Neural progenitor cell (in vitro differentiated cells): ENCODE results near the gene DHRS13. TPM values are rescaled to one million over a fixed set of nuclear protein-coding genes. Genes with fewer than 3 reads are reported as not detected.

Experiments
- DNase-seq: peaks from one replicate; pipeline ENCODE4 v3.0.0-alpha.2; 2016; ENCODE audit warnings: low spot score
- H2AFZ ChIP-seq: fragments of 200-600 bp; sonication (generic); replicated peaks from 2 replicates; pipeline ENCODE4 v1.6.1; 2016; ENCODE audit warnings: antibody characterized with exemption
- H3F3A ChIP-seq: fragments of 200-600 bp; sonication (generic); 2 replicates; pipeline ENCODE4 v1.6.1; 2016; ENCODE audit warnings: antibody characterized with exemption, low read depth
- H3K27ac ChIP-seq: fragments of 200-600 bp; sonication (generic); 2 replicates; pipeline ENCODE4 v1.5.1; 2016; ENCODE audit warnings: mild to moderate bottlenecking
- H3K27me3 ChIP-seq: fragments of 200-600 bp; sonication (generic); 2 replicates; pipeline ENCODE4 v1.6.1; 2016; ENCODE audit warnings: mild to moderate bottlenecking, moderate library complexity
- H3K36me3 ChIP-seq: fragments of 200-600 bp; sonication (generic); 2 replicates; pipeline ENCODE4 v1.5.1; 2016
- H3K4me1 ChIP-seq: fragments of 200-600 bp; sonication (generic); 2 replicates; pipeline ENCODE4 v1.6.1; 2016; ENCODE audit warnings: mixed run types
- H3K4me2 ChIP-seq: fragments of 200-600 bp; sonication (generic); 2 replicates; pipeline ENCODE4 v1.6.1; 2016
- H3K4me3 ChIP-seq: fragments of 200-600 bp; sonication (generic); 2 replicates; pipeline ENCODE4 v1.5.1; 2016
- H3K79me2 ChIP-seq: fragments of 200-600 bp; sonication (generic); 2 replicates; pipeline ENCODE4 v1.6.1; 2016; ENCODE audit warnings: low read depth
- H3K9ac ChIP-seq: fragments of 200-600 bp; sonication (generic); 2 replicates; pipeline ENCODE4 v1.6.1; 2016
- H3K9me3 ChIP-seq: fragments of 200-600 bp; sonication (generic); 2 replicates; pipeline ENCODE4 v1.5.1; 2016; ENCODE audit warnings: low read depth
- H4K20me1 ChIP-seq: fragments of 200-600 bp; sonication (generic); 2 replicates; pipeline ENCODE4 v1.6.1; 2016; ENCODE audit warnings: low read depth
- H3K27ac Mint-ChIP-seq: 3 replicates; pipeline ENCODE4 v1.8.0; 2021; ENCODE audit warnings: mixed read lengths
- H3K27me3 Mint-ChIP-seq: 2 replicates; pipeline ENCODE4 v1.8.0; 2022; ENCODE audit warnings: low read depth, mild to moderate bottlenecking, inconsistent platforms, moderate library complexity, mixed read lengths; ENCODE audit not compliant: insufficient read depth
- H3K36me3 Mint-ChIP-seq: 3 replicates; pipeline ENCODE4 v1.8.0; 2021; ENCODE audit warnings: mixed read lengths
- H3K4me1 Mint-ChIP-seq: 3 replicates; pipeline ENCODE4 v1.8.0; 2021; ENCODE audit warnings: mixed read lengths
- H3K4me3 Mint-ChIP-seq: 3 replicates; pipeline ENCODE4 v1.8.0; 2021; ENCODE audit warnings: mild to moderate bottlenecking, moderate library complexity, mixed read lengths
- H3K9me3 Mint-ChIP-seq: 3 replicates; pipeline ENCODE4 v1.8.0; 2020; ENCODE audit warnings: mixed read lengths
- EZH2 ChIP-seq: fragments of 200-600 bp; sonication (generic); IDR thresholded peaks from 2 replicates; pipeline ENCODE4 v1.6.1; 2017; ENCODE audit warnings: antibody characterized with exemption, mild to moderate bottlenecking, moderate library complexity
- EZH2phosphoT487 ChIP-seq: fragments of 200-600 bp; sonication (generic); IDR thresholded peaks from 2 replicates; pipeline ENCODE4 v1.6.1; 2017; ENCODE audit warnings: antibody characterized with exemption
- total RNA-seq: library from RNA; depleted of rRNA; stranded (reverse); fragments of >200 nt; gene quantifications from 2 replicates; pipeline ENCODE4 v1.2.3, GENCODE V29; 2015; ENCODE audit warnings: low replicate concordance
- TF ChIP-seq, protein P1 (sequence below): fragments of 200-600 bp; sonication (generic); IDR thresholded peaks from 2 replicates; pipeline ENCODE4 v1.5.1; 2017; ENCODE audit warnings: antibody characterized with exemption, mild to moderate bottlenecking

The DHRS13 gene
- total RNA-seq, 1 donor from 2014 or later, result 25.6 TPM

GRCh38 chr17:28861393-28862203 is 41.3 kb downstream of the DHRS13 start:
- Mint-ChIP-seq H3K27me3 (peaks cover 2% of the 10 kb centered on the region), H3K9me3 (no peaks in the 10 kb centered on the region), H3K4me3 (no peak overlapping the region), H3K27ac (no peak overlapping the region), H3K36me3 (peaks cover 15% of the 10 kb centered on the region), H3K4me1 (no peaks in the 10 kb centered on the region)
- H3K4me2 ChIP-seq, result no peak overlapping the region
- no peaks in the 10 kb centered on the region for H3K36me3 ChIP-seq
- no peaks in the 10 kb centered on the region for H3K9me3 ChIP-seq
- TF ChIP-seq EZH2 (no peak), EZH2phosphoT487 (no peak)
- TF ChIP-seq, protein P1, sequence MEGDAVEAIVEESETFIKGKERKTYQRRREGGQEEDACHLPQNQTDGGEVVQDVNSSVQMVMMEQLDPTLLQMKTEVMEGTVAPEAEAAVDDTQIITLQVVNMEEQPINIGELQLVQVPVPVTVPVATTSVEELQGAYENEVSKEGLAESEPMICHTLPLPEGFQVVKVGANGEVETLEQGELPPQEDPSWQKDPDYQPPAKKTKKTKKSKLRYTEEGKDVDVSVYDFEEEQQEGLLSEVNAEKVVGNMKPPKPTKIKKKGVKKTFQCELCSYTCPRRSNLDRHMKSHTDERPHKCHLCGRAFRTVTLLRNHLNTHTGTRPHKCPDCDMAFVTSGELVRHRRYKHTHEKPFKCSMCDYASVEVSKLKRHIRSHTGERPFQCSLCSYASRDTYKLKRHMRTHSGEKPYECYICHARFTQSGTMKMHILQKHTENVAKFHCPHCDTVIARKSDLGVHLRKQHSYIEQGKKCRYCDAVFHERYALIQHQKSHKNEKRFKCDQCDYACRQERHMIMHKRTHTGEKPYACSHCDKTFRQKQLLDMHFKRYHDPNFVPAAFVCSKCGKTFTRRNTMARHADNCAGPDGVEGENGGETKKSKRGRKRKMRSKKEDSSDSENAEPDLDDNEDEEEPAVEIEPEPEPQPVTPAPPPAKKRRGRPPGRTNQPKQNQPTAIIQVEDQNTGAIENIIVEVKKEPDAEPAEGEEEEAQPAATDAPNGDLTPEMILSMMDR, result no peak
- H3F3A ChIP-seq, result no peaks in the 10 kb centered on the region
- no peak overlapping the region for H3K4me3 ChIP-seq
- DNase-seq, result no peak
- H3K9ac ChIP-seq, result no peak overlapping the region
- no peak overlapping the region for H2AFZ ChIP-seq
- H3K27ac ChIP-seq, result no peak overlapping the region
- no peaks in the 10 kb centered on the region for H4K20me1 ChIP-seq
- H3K79me2 ChIP-seq, result no peaks in the 10 kb centered on the region
- H3K4me1 ChIP-seq, result no peaks in the 10 kb centered on the region
- H3K27me3 ChIP-seq, result no peaks in the 10 kb centered on the region

DNA sequence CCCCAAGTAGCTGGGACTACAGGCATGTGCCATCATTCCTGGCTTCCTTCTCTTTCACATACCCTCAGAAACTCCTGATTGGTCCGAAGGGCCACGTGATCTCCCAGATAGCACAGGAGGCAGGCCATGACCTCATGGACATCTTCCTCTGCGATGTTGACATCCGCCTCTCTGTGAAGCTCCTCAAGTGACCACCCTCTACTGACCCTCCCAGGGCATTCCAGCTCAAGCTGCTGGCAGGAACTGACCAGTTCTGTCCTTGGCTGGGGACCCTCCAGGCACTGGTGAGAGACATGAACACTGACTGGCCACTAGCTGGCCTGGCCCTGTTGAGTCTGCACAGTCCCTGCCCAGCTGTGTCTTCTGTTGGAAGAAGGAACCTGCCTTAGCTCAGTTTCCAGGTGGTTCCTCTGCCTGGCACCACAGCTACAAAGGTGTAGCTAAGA is 42.5 kb downstream of the DHRS13 start:
- Histone ChIP-seq H3K79me2 (peaks cover 10% of the 10 kb centered on the region), H3K27me3 (no peaks in the 10 kb centered on the region), H3K4me1 (peaks cover 5% of the 10 kb centered on the region), H2AFZ (no peak overlapping the region), H3K36me3 (no peaks in the 10 kb centered on the region), H3K9me3 (no peaks in the 10 kb centered on the region), H3K4me3 (no peak overlapping the region), H4K20me1 (no peaks in the 10 kb centered on the region), H3K9ac (no peak overlapping the region), H3K27ac (no peak overlapping the region), H3F3A (no peaks in the 10 kb centered on the region), H3K4me2 (no peak overlapping the region)
- H3K27me3 Mint-ChIP-seq, result peaks cover 2% of the 10 kb centered on the region
- H3K36me3 Mint-ChIP-seq, result peaks cover 17% of the 10 kb centered on the region
- H3K9me3 Mint-ChIP-seq, result no peaks in the 10 kb centered on the region
- no peak overlapping the region for H3K4me3 Mint-ChIP-seq
- H3K27ac Mint-ChIP-seq, result no peak overlapping the region
- DNase-seq, result no peak
- no peak for TF ChIP-seq EZH2phosphoT487
- TF ChIP-seq EZH2, result no peak
- TF ChIP-seq, protein P1, result no peak
- peaks cover 7% of the 10 kb centered on the region for H3K4me1 Mint-ChIP-seq

DNA sequence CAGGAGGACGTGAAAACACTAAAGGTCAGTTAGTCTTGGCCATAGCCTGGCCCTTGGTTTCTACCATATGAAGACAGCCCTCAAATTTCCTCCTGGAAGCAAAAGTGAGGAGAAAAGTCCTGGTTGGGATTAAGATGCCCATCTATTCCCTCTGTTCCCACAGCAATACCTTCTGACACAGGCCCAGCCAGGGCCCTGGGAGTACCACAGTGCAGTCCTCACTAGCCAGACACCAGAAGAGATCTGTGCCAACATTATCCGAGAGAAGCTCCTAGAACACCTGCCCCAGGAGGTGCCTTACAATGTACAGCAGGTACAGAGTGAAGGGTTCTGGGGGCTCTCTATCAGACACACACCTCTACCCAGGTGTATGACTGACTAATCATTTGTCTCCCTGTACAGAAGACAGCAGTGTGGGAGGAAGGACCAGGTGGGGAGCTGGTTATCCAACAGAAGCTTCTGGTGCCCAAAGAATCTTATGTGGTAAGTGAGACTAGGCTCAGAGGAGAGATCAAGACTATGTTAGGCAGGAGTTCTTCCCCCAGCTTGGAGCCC is 44.0 kb downstream of the DHRS13 start:
- Histone ChIP-seq H3K79me2 (peaks cover 15% of the 10 kb centered on the region), H3K27me3 (no peaks in the 10 kb centered on the region), H4K20me1 (no peaks in the 10 kb centered on the region), H3K27ac (no peak overlapping the region), H3F3A (peaks cover 5% of the 10 kb centered on the region), H3K36me3 (no peaks in the 10 kb centered on the region), H3K4me3 (no peak overlapping the region), H3K9me3 (no peaks in the 10 kb centered on the region), H3K4me1 (peaks cover 5% of the 10 kb centered on the region), H3K4me2 (no peak overlapping the region), H2AFZ (no peak overlapping the region), H3K9ac (no peak overlapping the region)
- TF ChIP-seq EZH2 (no peak), EZH2phosphoT487 (no peak)
- TF ChIP-seq, protein P1, result no peak
- Mint-ChIP-seq H3K27ac (no peak overlapping the region), H3K36me3 (peaks cover 17% of the 10 kb centered on the region), H3K27me3 (peaks cover 2% of the 10 kb centered on the region), H3K4me3 (no peak overlapping the region), H3K9me3 (no peaks in the 10 kb centered on the region), H3K4me1 (peaks cover 16% of the 10 kb centered on the region)
- DNase-seq, result no peak
